SK-N-SH (cell line): ENCODE results near the gene AUTS2.

ENCODE experiments used
- USF1 ChIP-seq: IDR thresholded peaks from 2 replicates; pipeline ENCODE4 v1.4.0; 2012; ENCODE audit warnings: low read depth, borderline replicate concordance
- TF ChIP-seq, protein P1 (sequence below): fragments of 200-600 bp; sonication (generic); IDR thresholded peaks from 2 replicates; pipeline ENCODE4 v1.6.1; 2017; ENCODE audit warnings: antibody characterized with exemption, mild to moderate bottlenecking, moderate library complexity

GRCh38 chr7:70837589-70837988 lies 1239.3 kb downstream of the AUTS2 start:
- TF ChIP-seq, protein P1, sequence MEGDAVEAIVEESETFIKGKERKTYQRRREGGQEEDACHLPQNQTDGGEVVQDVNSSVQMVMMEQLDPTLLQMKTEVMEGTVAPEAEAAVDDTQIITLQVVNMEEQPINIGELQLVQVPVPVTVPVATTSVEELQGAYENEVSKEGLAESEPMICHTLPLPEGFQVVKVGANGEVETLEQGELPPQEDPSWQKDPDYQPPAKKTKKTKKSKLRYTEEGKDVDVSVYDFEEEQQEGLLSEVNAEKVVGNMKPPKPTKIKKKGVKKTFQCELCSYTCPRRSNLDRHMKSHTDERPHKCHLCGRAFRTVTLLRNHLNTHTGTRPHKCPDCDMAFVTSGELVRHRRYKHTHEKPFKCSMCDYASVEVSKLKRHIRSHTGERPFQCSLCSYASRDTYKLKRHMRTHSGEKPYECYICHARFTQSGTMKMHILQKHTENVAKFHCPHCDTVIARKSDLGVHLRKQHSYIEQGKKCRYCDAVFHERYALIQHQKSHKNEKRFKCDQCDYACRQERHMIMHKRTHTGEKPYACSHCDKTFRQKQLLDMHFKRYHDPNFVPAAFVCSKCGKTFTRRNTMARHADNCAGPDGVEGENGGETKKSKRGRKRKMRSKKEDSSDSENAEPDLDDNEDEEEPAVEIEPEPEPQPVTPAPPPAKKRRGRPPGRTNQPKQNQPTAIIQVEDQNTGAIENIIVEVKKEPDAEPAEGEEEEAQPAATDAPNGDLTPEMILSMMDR = no peak
- no peak for TF ChIP-seq USF1
